Right lobe of liver (tissue), 6 donors: Measurements from ENCODE around the gene MYO1A. TPM values are rescaled to one million over a fixed set of nuclear protein-coding genes. Genes with fewer than 3 reads are reported as not detected.
A peak's percentile ranks its signal among the peaks of the same experiment; 100 is the strongest.

Experiments
- ATAC-seq, 4 donors: fragments of 200-7000 bp; cut with Tn5 transposase; one replicate each; pipeline ENCODE4 v1.9.1; 2020; ENCODE audit warnings: mild to moderate bottlenecking in 4 of 4, moderate library complexity in 4 of 4
- DNase-seq, 3 donors: peaks; one replicate each; pipeline ENCODE4 v3.0.0-alpha.2; 2020
- H3K27ac ChIP-seq, 3 donors: fragments of 200-600 bp; one replicate each; pipeline ENCODE4 v1.8.0; 2022
- H3K27me3 ChIP-seq, 2 donors: fragments of 200-600 bp; one replicate each; pipeline ENCODE4 v1.8.0; 2022
- H3K36me3 ChIP-seq, 4 donors: fragments of 200-600 bp; sonication (generic) in 1 of 4; one replicate each; pipeline versions ENCODE4 v1.5.1 to v1.8.0; 2017 to 2022; ENCODE audit warnings: control low read depth in 1 of 4
- H3K4me1 ChIP-seq, 4 donors: fragments of 200-600 bp; sonication (generic) in 1 of 4; one replicate each; pipeline versions ENCODE4 v1.5.1 to v1.8.0; 2017 to 2022; ENCODE audit warnings: control low read depth in 1 of 4
- H3K4me3 ChIP-seq, 3 donors: fragments of 200-600 bp; one replicate each; pipeline ENCODE4 v1.8.0; 2022
- H3K9me3 ChIP-seq, 4 donors: fragments of 200-600 bp; sonication (generic) in 1 of 4; one replicate each; pipeline versions ENCODE4 v1.5.1 to v1.8.0; 2017 to 2022; ENCODE audit warnings: control low read depth in 1 of 4
- POLR2A ChIP-seq: fragments of 450-650 bp; IDR thresholded peaks from one replicate; pipeline ENCODE4 v1.6.1; 2017; ENCODE audit warnings: antibody characterized with exemption, mild to moderate bottlenecking
- WGBS: methylation state at CpG from one replicate; pipeline ENCODE4 v1.1.6; 2018; ENCODE audit warnings: low coverage, low lambda C conversion rate; ENCODE audit not compliant: insufficient coverage; ENCODE audit errors: missing lambda C conversion rate; 5-methylcytosine and 5-hydroxymethylcytosine counted together
- intact Hi-C, 2 donors: fragments of 100-400 bp; cut with DNase I; formaldehyde crosslinking; loops; one replicate each; pipeline versions ENCODE4 v1.11.2 to v1.14.1; 2022
- total RNA-seq, 6 experiments: library from RNA; depleted of rRNA in 2 of 6; stranded (reverse); fragments of >200 nt in 2 of 6; fragmentation: NEBNext Ultra II Directional in 3 of 6; extraction: Animal tissue kit (Norgen Biotek cat#: 25700) in 3 of 6; gene quantifications; one replicate each; pipeline versions ENCODE4 v1.1.0 to v1.2.4, GENCODE V29; 2016 to 2023
- TF ChIP-seq, protein P1 (sequence below), 4 donors: fragments of 200-600 bp in 3 of 4; fragments of 450-650 bp in 1 of 4; IDR thresholded peaks; one replicate each; pipeline versions ENCODE4 v1.5.1 to v1.8.0; 2016 to 2022; ENCODE audit warnings: antibody characterized with exemption in 4 of 4, mild to moderate bottlenecking in 2 of 4
- donor health status: DM: no; HTN: yes; CAD: no.
- donor health status: DM: no; HTN: no; CAD: no.
- donor health status: DM: no; HTN: no; CAD: no.
- donor health status: DM: no; HTN: yes; CAD: no.
- donor health status: DM: no; HTN: yes; CAD: no.

Gene MYO1A
- total RNA-seq, 6 experiments from 2014 or later = 0.27 to 1.9 (median 0.68) TPM; not detected in 1

DNA sequence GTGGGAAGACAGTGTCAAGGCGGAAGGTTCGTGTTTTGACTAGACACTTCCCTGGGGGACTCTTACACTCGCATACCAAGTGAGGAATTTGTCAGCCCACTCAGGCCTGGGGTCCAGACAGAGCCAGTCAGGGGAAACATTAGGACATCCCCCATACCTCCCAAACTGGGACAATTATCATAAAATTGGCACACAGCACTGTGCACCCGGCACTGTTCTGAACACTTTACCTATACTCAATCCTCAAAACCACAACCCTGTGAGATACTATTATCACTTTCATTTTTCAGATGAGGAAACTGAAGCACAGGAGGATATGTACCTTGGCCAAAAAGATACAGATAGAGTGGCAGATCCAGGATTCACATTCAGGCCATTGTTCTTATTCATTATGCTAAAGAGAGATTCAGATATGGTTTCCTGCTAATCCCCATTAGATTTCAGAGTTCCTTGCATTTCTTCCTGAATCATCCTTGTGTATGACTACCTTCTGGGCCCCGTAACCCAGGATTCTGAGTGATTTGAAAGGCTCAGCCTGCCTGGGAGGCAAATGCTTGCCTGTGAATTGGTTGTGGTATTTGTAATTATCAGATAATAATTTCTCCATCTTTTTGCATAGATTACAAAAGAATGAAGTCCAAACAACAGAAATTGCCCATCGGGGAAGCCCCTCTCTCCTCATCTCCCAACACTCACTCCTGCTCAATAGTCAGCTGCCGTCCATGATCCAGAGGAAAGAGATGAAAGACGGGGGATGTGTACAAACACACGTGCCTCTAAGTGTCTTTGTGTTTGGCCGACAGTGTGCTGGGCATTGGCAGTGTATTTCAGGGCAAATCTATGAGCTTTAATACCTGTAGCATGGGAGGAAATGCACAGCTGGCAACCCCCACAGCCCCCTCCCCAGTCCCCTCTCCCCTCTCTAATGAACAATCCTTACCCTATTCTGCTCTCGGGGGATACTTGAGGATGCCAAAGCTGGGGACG is 38.2 kb downstream of the MYO1A start:
- Histone ChIP-seq H3K27ac (no peak overlapping the region), H3K4me3 (no peak overlapping the region), H3K27me3 (no peaks in the 10 kb centered on the region), H3K36me3 (no peaks in the 10 kb centered on the region), H3K4me1 (peaks cover 0 to 10% (median 1%) of the 10 kb centered on the region in 4 donors), H3K9me3 (no peaks in the 10 kb centered on the region)
- ATAC-seq = no peak
- 68% methylated on average over 11 of the region's 12 CpGs for WGBS
- no peak for DNase-seq
- TF ChIP-seq, protein P1, sequence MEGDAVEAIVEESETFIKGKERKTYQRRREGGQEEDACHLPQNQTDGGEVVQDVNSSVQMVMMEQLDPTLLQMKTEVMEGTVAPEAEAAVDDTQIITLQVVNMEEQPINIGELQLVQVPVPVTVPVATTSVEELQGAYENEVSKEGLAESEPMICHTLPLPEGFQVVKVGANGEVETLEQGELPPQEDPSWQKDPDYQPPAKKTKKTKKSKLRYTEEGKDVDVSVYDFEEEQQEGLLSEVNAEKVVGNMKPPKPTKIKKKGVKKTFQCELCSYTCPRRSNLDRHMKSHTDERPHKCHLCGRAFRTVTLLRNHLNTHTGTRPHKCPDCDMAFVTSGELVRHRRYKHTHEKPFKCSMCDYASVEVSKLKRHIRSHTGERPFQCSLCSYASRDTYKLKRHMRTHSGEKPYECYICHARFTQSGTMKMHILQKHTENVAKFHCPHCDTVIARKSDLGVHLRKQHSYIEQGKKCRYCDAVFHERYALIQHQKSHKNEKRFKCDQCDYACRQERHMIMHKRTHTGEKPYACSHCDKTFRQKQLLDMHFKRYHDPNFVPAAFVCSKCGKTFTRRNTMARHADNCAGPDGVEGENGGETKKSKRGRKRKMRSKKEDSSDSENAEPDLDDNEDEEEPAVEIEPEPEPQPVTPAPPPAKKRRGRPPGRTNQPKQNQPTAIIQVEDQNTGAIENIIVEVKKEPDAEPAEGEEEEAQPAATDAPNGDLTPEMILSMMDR (IDR thresholded peaks at IDR 0.05) = no peak
- TF ChIP-seq POLR2A = no peak
- intact Hi-C loops = loop anchor here (5.0 kb wide), 2 partner anchors 56 to 106 kb away; no protein-coding TSS in a partner anchor

DNA sequence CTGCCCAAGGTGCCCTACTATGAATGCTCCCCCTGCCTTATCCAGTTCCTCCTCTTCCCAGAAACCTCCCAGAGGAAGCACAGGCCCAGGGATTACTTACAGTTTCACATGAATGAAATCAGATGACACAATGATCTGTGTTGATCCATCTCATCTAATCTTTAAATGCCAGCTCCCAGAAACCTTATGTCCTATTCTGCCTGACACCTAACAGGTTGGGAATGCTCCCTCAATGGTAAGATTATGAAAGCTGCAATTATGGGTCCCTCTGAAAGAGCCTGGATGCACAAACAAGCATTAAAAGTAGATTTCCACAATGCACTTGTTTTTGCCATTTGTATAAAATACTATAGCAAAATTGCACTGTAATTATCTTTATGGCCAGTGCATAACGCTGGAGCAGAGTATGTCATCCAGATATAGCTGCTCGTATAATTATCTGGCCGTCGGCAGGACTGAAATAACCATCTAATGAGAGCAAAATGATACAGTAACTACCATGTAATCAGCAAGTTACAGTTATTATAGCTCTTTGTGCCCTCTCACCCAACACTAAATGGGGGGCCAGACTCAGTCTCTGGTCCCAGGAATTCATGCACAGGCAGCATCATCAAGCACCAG is 39.2 kb downstream of the MYO1A start:
- intact Hi-C loops = loop anchor here (5.0 kb wide), 2 partner anchors 57 to 107 kb away; no protein-coding TSS in a partner anchor

DNA sequence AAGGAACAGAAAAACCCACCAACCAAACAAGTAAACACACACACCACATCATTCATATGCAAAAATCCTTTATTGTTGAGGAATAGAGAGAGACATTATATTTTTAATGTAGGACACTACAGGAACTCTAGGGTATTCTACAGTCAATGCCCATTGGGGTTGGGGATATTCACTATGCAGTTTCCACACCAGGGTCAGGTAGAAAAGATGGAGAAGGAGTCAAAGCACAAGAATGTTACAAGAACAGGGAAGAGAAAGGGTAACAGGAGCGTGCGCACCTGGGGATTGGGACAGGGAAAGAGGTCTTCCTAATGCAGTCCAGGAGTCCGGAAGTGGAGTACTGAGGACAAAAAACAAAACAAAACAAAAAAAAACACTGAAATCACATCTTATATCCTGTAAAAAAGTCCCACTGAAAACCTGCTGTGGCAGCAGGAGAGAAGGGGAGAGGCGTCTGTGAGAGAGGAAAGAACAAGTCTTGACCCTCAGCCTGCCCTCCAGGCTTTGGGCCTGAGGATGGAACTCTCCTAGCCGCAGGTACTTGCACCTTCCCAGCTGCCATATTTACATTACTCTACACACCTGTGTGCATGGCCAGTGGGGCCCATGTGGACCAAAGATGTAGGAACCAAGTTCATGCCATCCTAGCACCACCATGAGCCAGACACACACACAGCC is 39.8 kb downstream of the MYO1A start:
- WGBS = 90% methylated on average over 5 of the region's 5 CpGs
- Histone ChIP-seq H3K4me1 (peaks cover 0 to 17% (median 5%) of the 10 kb centered on the region in 4 donors), H3K9me3 (no peaks in the 10 kb centered on the region), H3K27ac (no peak overlapping the region), H3K4me3 (no peak overlapping the region), H3K27me3 (no peaks in the 10 kb centered on the region), H3K36me3 (no peaks in the 10 kb centered on the region)
- DNase-seq (no peak), ATAC-seq (no peak)
- intact Hi-C loops = loop anchor here (5.0 kb wide), 2 partner anchors 57 to 107 kb away; no protein-coding TSS in a partner anchor
- no peak for TF ChIP-seq POLR2A
- TF ChIP-seq, protein P1 (IDR thresholded peaks at IDR 0.05) = no peak

More for the DNA sequence above, 39.2 kb downstream of the MYO1A start:
- Histone ChIP-seq H3K36me3 (no peaks in the 10 kb centered on the region), H3K4me1 (peaks cover 0 to 13% (median 3%) of the 10 kb centered on the region in 4 donors), H3K27me3 (no peaks in the 10 kb centered on the region), H3K27ac (no peak overlapping the region), H3K9me3 (no peaks in the 10 kb centered on the region), H3K4me3 (no peak overlapping the region)
- ATAC-seq = no peak
- TF ChIP-seq POLR2A = no peak
- TF ChIP-seq, protein P1 (IDR thresholded peaks at IDR 0.05) = no peak
- no peak for DNase-seq
- 61% methylated on average over 3 of the region's 4 CpGs for WGBS

DNA sequence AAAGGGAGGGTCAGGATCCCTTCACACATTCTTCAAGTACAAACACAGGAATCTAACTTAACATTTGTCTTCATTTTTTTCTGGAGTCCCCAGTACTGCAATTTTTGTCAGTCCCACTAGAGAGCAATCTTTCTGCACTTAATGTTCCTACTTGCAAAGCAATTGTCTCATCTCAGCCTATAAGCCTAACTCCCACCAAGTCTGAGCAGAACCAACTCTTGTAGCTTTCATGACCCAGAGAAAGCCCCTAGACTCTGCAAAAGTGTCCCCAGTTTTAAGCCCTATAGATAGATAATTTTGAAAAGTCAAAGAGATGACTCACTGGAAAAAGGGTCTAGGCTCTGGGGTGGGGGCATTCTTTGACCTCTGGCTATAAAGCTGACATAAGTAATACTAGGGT is 41.8 kb downstream of the MYO1A start:
- ATAC-seq = peak; percentile 39 to 65 (median 49)
- Histone ChIP-seq H3K27ac (no peak overlapping the region), H3K36me3 (peaks cover 0 to 16% (median 6%) of the 10 kb centered on the region in 4 donors), H3K4me3 (no peak overlapping the region), H3K9me3 (no peaks in the 10 kb centered on the region), H3K4me1 (peaks cover 0 to 22% (median 7%) of the 10 kb centered on the region in 4 donors), H3K27me3 (no peaks in the 10 kb centered on the region)
- TF ChIP-seq POLR2A = no peak
- TF ChIP-seq, protein P1 (IDR thresholded peaks at IDR 0.05) = peak; percentile 61 to 73 (median 66)
- intact Hi-C loops = no loop called here
- DNase-seq = no peak
